ENCODE results near the gene CEP164. TPM values are rescaled to one million over a fixed set of nuclear protein-coding genes. Genes with fewer than 3 reads are reported as not detected.
A peak's percentile ranks its signal among the peaks of the same experiment; 100 is the strongest.

CEP164 gene
- total RNA-seq, 1 donor from 2014 or later, result 41.2 TPM

- Mint-ChIP-seq H3K4me1 (peaks cover 13% of the 10 kb centered on the region), H3K36me3 (ENCODE audit: low read depth) (peaks cover 20% of the 10 kb centered on the region), H3K27me3 (ENCODE audit: low read depth) (no peaks in the 10 kb centered on the region), H3K9me3 (no peaks in the 10 kb centered on the region), H3K4me3 (no peak overlapping the region), H3K27ac (ENCODE audit: unreplicated experiment) (peak overlapping the region; percentile 60)
- no peak for DNase-seq (ENCODE audit: low read depth, low spot score)
- TF ChIP-seq CTCF (conservative IDR thresholded peaks at IDR 0.05), result no peak
These were observed 48.3 kb downstream of the CEP164 start for GRCh38 chr11:117375960-117376359.

GRCh38 chr11:117376517-117376916, 48.9 kb downstream of the CEP164 start:
- no peak for TF ChIP-seq CTCF (conservative IDR thresholded peaks at IDR 0.05)
- Mint-ChIP-seq H3K9me3 (no peaks in the 10 kb centered on the region), H3K27me3 (ENCODE audit: low read depth) (no peaks in the 10 kb centered on the region), H3K4me3 (no peak overlapping the region), H3K36me3 (ENCODE audit: low read depth) (peaks cover 18% of the 10 kb centered on the region), H3K27ac (ENCODE audit: unreplicated experiment) (no peak overlapping the region), H3K4me1 (peaks cover 13% of the 10 kb centered on the region)
- no peak for DNase-seq (ENCODE audit: low read depth, low spot score)

GRCh38 chr11:117378976-117379865, 51.6 kb downstream of the CEP164 start:
- no peak overlapping the region for H3K4me3 Mint-ChIP-seq
- peaks cover 15% of the 10 kb centered on the region for H3K36me3 Mint-ChIP-seq (ENCODE audit: low read depth)
- no peaks in the 10 kb centered on the region for H3K27me3 Mint-ChIP-seq (ENCODE audit: low read depth)
- H3K4me1 Mint-ChIP-seq, result peaks cover 13% of the 10 kb centered on the region
- no peaks in the 10 kb centered on the region for H3K9me3 Mint-ChIP-seq
- no peak for DNase-seq (ENCODE audit: low read depth, low spot score)
- no peak for TF ChIP-seq CTCF (conservative IDR thresholded peaks at IDR 0.05)
- peak overlapping the region; percentile 50 for H3K27ac Mint-ChIP-seq (ENCODE audit: unreplicated experiment)

GRCh38 chr11:117380676-117381075, 53.0 kb downstream of the CEP164 start:
- no peak for TF ChIP-seq CTCF (conservative IDR thresholded peaks at IDR 0.05)
- Mint-ChIP-seq H3K9me3 (no peaks in the 10 kb centered on the region), H3K4me3 (no peak overlapping the region), H3K27me3 (ENCODE audit: low read depth) (no peaks in the 10 kb centered on the region), H3K27ac (ENCODE audit: unreplicated experiment) (no peak overlapping the region), H3K36me3 (ENCODE audit: low read depth) (peaks cover 8% of the 10 kb centered on the region), H3K4me1 (peaks cover 13% of the 10 kb centered on the region)
- DNase-seq (ENCODE audit: low read depth, low spot score), result no peak

- Mint-ChIP-seq H3K27ac (ENCODE audit: unreplicated experiment) (no peak overlapping the region), H3K4me3 (no peak overlapping the region), H3K27me3 (ENCODE audit: low read depth) (no peaks in the 10 kb centered on the region), H3K4me1 (peaks cover 6% of the 10 kb centered on the region), H3K9me3 (no peaks in the 10 kb centered on the region), H3K36me3 (ENCODE audit: low read depth) (peaks cover 3% of the 10 kb centered on the region)
- TF ChIP-seq CTCF (conservative IDR thresholded peaks at IDR 0.05), result no peak
- DNase-seq (ENCODE audit: low read depth, low spot score), result no peak
These were observed 54.1 kb downstream of the CEP164 start for GRCh38 chr11:117381481-117382387.

Data from neural crest cell (in vitro differentiated cells).